GM18526 (cell line): Measurements from ENCODE around the gene RNH1.

Experiments
- POLR2A ChIP-seq: IDR thresholded peaks from 3 replicates; pipeline ENCODE4 v1.6.1; 2011; ENCODE audit not compliant: insufficient read length; ENCODE audit errors: extremely low read depth

Gene RNH1

GRCh38 chr11:452916-453527, 54.0 kb downstream of the RNH1 start:
- no peak for TF ChIP-seq POLR2A

GRCh38 chr11:452203-452744, 54.8 kb downstream of the RNH1 start:
- no peak for TF ChIP-seq POLR2A

- no peak for TF ChIP-seq POLR2A
These were observed 55.3 kb downstream of the RNH1 start for GRCh38 chr11:451738-452137.

- no peak for TF ChIP-seq POLR2A
These were observed 56.1 kb downstream of the RNH1 start for GRCh38 chr11:450809-451451.

GRCh38 chr11:449889-450808, 56.9 kb downstream of the RNH1 start, which contains the start of gene PTDSS2:
Gene PTDSS2, plus strand, starts transcription at chr11:450279. Its CDS starts 177 bp downstream, at chr11:450456.
- peak; percentile 60 for TF ChIP-seq POLR2A

GRCh38 chr11:447923-448731, 58.9 kb downstream of the RNH1 start:
- TF ChIP-seq POLR2A: peak; percentile 85

- no peak for TF ChIP-seq POLR2A
These were observed 60.2 kb downstream of the RNH1 start for GRCh38 chr11:446891-447290.

- TF ChIP-seq POLR2A: no peak
These were observed 61.1 kb downstream of the RNH1 start for GRCh38 chr11:445765-446588.
